Measurements from ENCODE around the gene HIGD2A. TPM values are rescaled to one million over a fixed set of nuclear protein-coding genes. Genes with fewer than 3 reads are reported as not detected.

The HIGD2A gene
- total RNA-seq, 1 experiment from 2014 or later, result 98.2 TPM

GRCh38 chr5:176413709-176414191 is 25.2 kb downstream of the HIGD2A start:
- Mint-ChIP-seq H3K4me1 (peaks cover 6% of the 10 kb centered on the region; the same call in 1 of the 2 replicates), H3K27ac (no peak overlapping the region), H3K36me3 (peaks cover 4% of the 10 kb centered on the region), H3K27me3 (ENCODE audit: low read depth) (peaks cover 20% of the 10 kb centered on the region), H3K4me3 (no peak overlapping the region), H3K9me3 (peaks cover 8% of the 10 kb centered on the region)
- ChIA-PET CTCF (interaction anchor here (1.0 kb wide), 1 partner anchor 22 kb away, joined by 3 read pairs; no protein-coding TSS in a partner anchor), POLR2A (no interaction called here)
- TF ChIP-seq ZNF232 (CRISPR knock-in tag; IDR thresholded peaks at IDR 0.05) (no peak), ATF1 (CRISPR knock-in tag; IDR thresholded peaks at IDR 0.05) (no peak), ZNF416 (CRISPR knock-in tag; IDR thresholded peaks at IDR 0.05) (no peak), GABPB1 (CRISPR knock-in tag; IDR thresholded peaks at IDR 0.05) (no peak), ZBTB21 (CRISPR knock-in tag; IDR thresholded peaks at IDR 0.05; ENCODE audit: borderline replicate concordance) (no peak), NFE2L1 (CRISPR knock-in tag; IDR thresholded peaks at IDR 0.05) (no peak), GRHL2 (CRISPR knock-in tag; IDR thresholded peaks at IDR 0.05; ENCODE audit: insufficient replicate concordance, severe bottlenecking) (no peak), IRF1 (CRISPR knock-in tag; IDR thresholded peaks at IDR 0.05) (no peak), FOXJ3 (CRISPR knock-in tag; IDR thresholded peaks at IDR 0.05; ENCODE audit: borderline replicate concordance) (no peak), ZMAT4 (CRISPR knock-in tag; IDR thresholded peaks at IDR 0.05) (no peak), JUN (CRISPR knock-in tag; IDR thresholded peaks at IDR 0.05) (no peak), ZNF423 (CRISPR knock-in tag; IDR thresholded peaks at IDR 0.05) (no peak), NFYB (CRISPR knock-in tag; conservative IDR thresholded peaks at IDR 0.05; ENCODE audit: low read depth) (no peak), ZNF512 (CRISPR knock-in tag; IDR thresholded peaks at IDR 0.05; ENCODE audit: borderline replicate concordance) (no peak), PREB (CRISPR knock-in tag; IDR thresholded peaks at IDR 0.05; ENCODE audit: borderline replicate concordance) (no peak), ZNF425 (CRISPR knock-in tag; conservative IDR thresholded peaks at IDR 0.05) (no peak), NR3C1 (CRISPR knock-in tag; conservative IDR thresholded peaks at IDR 0.05; ENCODE audit: low read depth) (no peak), CBFB (CRISPR knock-in tag; IDR thresholded peaks at IDR 0.05; ENCODE audit: low read depth) (no peak), ELF4 (CRISPR knock-in tag; IDR thresholded peaks at IDR 0.05; ENCODE audit: low read depth) (no peak)
- ATAC-seq (no peak), DNase-seq (ENCODE audit: low spot score) (no peak)

GRCh38 chr5:176414704-176415103 is 26.2 kb downstream of the HIGD2A start:
- Mint-ChIP-seq H3K4me1 (peaks cover 6% of the 10 kb centered on the region; the same call in 1 of the 2 replicates), H3K4me3 (peak overlapping the region; percentile 58), H3K36me3 (peaks cover 4% of the 10 kb centered on the region), H3K27ac (no peak overlapping the region), H3K9me3 (peaks cover 13% of the 10 kb centered on the region), H3K27me3 (ENCODE audit: low read depth) (peaks cover 28% of the 10 kb centered on the region)
- DNase-seq (ENCODE audit: low spot score), result no peak
- no peak for ATAC-seq
- ChIA-PET CTCF (interaction anchor here (1.0 to 2.3 kb wide), 2 partner anchors 8 to 23 kb away, joined by 3 to 13 read pairs; no protein-coding TSS in a partner anchor), POLR2A (no interaction called here)
- no peak for TF ChIP-seq IRF2 (CRISPR knock-in tag; IDR thresholded peaks at IDR 0.05; ENCODE audit: borderline replicate concordance, low read depth)
- no peak for TF ChIP-seq TEAD4 (CRISPR knock-in tag; IDR thresholded peaks at IDR 0.05)
- TF ChIP-seq ZBTB43 (CRISPR knock-in tag; IDR thresholded peaks at IDR 0.05), result no peak
- TF ChIP-seq E2F4 (CRISPR knock-in tag; IDR thresholded peaks at IDR 0.05; ENCODE audit: borderline replicate concordance, low read depth), result no peak
- no peak for TF ChIP-seq KAT7 (CRISPR knock-in tag; IDR thresholded peaks at IDR 0.05; ENCODE audit: borderline replicate concordance)
- TF ChIP-seq GABPB1 (CRISPR knock-in tag; IDR thresholded peaks at IDR 0.05), result no peak
- TF ChIP-seq NFYB (CRISPR knock-in tag; conservative IDR thresholded peaks at IDR 0.05; ENCODE audit: low read depth), result no peak
- no peak for TF ChIP-seq ERG (CRISPR knock-in tag; IDR thresholded peaks at IDR 0.05)
- TF ChIP-seq ZNF423 (CRISPR knock-in tag; IDR thresholded peaks at IDR 0.05), result no peak
- no peak for TF ChIP-seq MXD4 (CRISPR knock-in tag; IDR thresholded peaks at IDR 0.05; ENCODE audit: borderline replicate concordance)

Measured in WTC11 (cell line).